ENCODE measurements around the gene SLC44A2. TPM values are rescaled to one million over a fixed set of nuclear protein-coding genes. Genes with fewer than 3 reads are reported as not detected.
A peak's percentile ranks its signal among the peaks of the same experiment; 100 is the strongest.

SLC44A2 gene
- total and polyA plus RNA-seq, 2 of the 8 experiments (the other 6 are each of a cell fraction or from before 2014, with no cell fraction given), result 105 to 120 TPM

DNA sequence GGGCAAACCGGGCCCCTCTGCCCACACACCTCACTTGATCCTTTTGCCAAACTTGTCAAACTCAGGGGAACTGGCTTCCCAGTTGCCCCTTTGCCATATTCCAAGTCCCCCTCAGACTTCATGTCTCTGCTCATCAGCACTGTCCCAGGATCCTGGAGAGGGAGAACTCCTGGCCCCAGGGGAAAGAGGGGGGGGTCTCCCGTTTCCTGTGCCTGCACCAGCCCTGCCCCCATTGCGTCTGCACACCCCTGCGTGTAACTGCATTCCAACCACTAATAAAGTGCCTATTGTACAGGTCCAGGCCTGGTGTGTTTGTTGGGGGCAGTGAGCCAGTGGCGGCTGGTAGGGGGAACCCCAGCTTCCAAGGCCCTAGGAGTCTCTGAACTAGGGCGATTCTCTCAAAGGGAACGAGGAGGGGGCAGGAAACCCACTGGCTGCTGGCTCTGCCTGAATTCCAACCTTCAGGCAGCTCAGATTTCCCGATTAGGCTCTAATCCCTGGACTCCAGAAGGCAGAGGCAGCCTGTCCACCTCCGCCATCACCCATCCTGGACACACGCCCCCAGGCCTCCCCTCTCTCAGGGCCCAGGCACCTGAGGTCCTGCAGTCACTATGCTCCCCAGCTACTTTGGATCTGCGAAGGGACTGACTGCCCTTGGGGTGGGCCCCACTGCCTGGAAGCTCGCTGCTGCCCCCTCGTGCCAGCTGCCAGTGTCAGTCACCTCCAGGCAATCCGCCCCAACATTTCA, 19.1 kb downstream of the SLC44A2 start (continued):
- no peak for TF ChIP-seq BCL11A (IDR thresholded peaks at IDR 0.05; ENCODE audit: low read depth in 2 of 2, low read length in 2 of 2)
- TF ChIP-seq ZNF274 (IDR thresholded peaks at IDR 0.05; ENCODE audit: borderline replicate concordance, extremely low read depth, low read length), result no peak
- TF ChIP-seq GTF2F1 (IDR thresholded peaks at IDR 0.05; ENCODE audit: borderline replicate concordance, low read depth, low read length), result 0 out of 2 replicates have a peak, but pooled peaks have one; percentile 20
- TF ChIP-seq JUND (IDR thresholded peaks at IDR 0.05; ENCODE audit: low read length), result no peak
- TF ChIP-seq TEAD4 (IDR thresholded peaks at IDR 0.05; ENCODE audit: low read depth, low read length), result 0 out of 2 replicates have a peak, but pooled peaks have one; percentile 15
- no peak for TF ChIP-seq KDM4A (IDR thresholded peaks at IDR 0.05; ENCODE audit: low read depth, low read length, severe bottlenecking)
- no peak for TF ChIP-seq RXRA (IDR thresholded peaks at IDR 0.05; ENCODE audit: insufficient read depth, low read depth, low read length)
- TF ChIP-seq SP4 (IDR thresholded peaks at IDR 0.05; ENCODE audit: low read length), result no peak
- no peak for TF ChIP-seq NANOG (IDR thresholded peaks at IDR 0.05; ENCODE audit: insufficient read depth, low read depth, low read length, poor library complexity, severe bottlenecking)
- no peak for TF ChIP-seq GABPA (IDR thresholded peaks at IDR 0.05; ENCODE audit: borderline replicate concordance, insufficient read depth, low read length)
- TF ChIP-seq SIX5 (IDR thresholded peaks at IDR 0.05; ENCODE audit: low read depth, low read length), result no peak
- no peak for TF ChIP-seq KDM1A (IDR thresholded peaks at IDR 0.05; ENCODE audit: borderline replicate concordance, low read length)
- TF ChIP-seq JUN (IDR thresholded peaks at IDR 0.05; ENCODE audit: low read depth, low read length), result no peak
- no peak for TF ChIP-seq BRCA1 (IDR thresholded peaks at IDR 0.05; ENCODE audit: low read depth, low read length)
- TF ChIP-seq SAP30 (IDR thresholded peaks at IDR 0.05; ENCODE audit: insufficient read depth, insufficient replicate concordance, low read length), result no peak
- no peak for TF ChIP-seq TCF12 (IDR thresholded peaks at IDR 0.05; ENCODE audit: low read depth, low read length)
- TF ChIP-seq, protein P1, sequence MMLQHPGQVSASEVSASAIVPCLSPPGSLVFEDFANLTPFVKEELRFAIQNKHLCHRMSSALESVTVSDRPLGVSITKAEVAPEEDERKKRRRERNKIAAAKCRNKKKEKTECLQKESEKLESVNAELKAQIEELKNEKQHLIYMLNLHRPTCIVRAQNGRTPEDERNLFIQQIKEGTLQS (IDR thresholded peaks at IDR 0.05; ENCODE audit: insufficient read depth, low read depth, low read length), result no peak
- no peak; a peak in 1 of 3 replicates for TF ChIP-seq POLR2A (IDR thresholded peaks at IDR 0.05; ENCODE audit: control extremely low read depth in 1 of 2, low read depth in 2 of 2, low read length in 2 of 2)
- TF ChIP-seq CHD1 (IDR thresholded peaks at IDR 0.05; ENCODE audit: low read depth, low read length), result no peak
- no peak for TF ChIP-seq HDAC2 (IDR thresholded peaks at IDR 0.05; ENCODE audit: borderline replicate concordance in 1 of 2, low read depth in 2 of 2, low read length in 2 of 2)
- 0 out of 2 replicates have a peak, but pooled peaks have one; percentile 21 for TF ChIP-seq YY1 (IDR thresholded peaks at IDR 0.05; ENCODE audit: low read depth, low read length)
- no peak for TF ChIP-seq CBX5 (IDR thresholded peaks at IDR 0.05; ENCODE audit: low read depth, low read length)
- TF ChIP-seq BACH1 (IDR thresholded peaks at IDR 0.05; ENCODE audit: low read length), result no peak
- TF ChIP-seq PHF8 (conservative IDR thresholded peaks at IDR 0.05; ENCODE audit: low read depth, low read length), result no peak
- TF ChIP-seq CREB1 (IDR thresholded peaks at IDR 0.05), result peak; percentile 52; the same call in 1 of the 2 replicates

Data from H1 (cell line).